D341Med (cell line): ENCODE measurements around the gene GBP2.
"Not testable (repeated sequence)": the region's sequence is repeated elsewhere in the genome, so short reads cannot be mapped to it uniquely, and the experiment has no call there.

ENCODE experiments used
- DNase-seq: peaks from one replicate; pipeline ENCODE4 v3.0.0; 2012; ENCODE audit warnings: low spot score

The GBP2 gene, protein sequence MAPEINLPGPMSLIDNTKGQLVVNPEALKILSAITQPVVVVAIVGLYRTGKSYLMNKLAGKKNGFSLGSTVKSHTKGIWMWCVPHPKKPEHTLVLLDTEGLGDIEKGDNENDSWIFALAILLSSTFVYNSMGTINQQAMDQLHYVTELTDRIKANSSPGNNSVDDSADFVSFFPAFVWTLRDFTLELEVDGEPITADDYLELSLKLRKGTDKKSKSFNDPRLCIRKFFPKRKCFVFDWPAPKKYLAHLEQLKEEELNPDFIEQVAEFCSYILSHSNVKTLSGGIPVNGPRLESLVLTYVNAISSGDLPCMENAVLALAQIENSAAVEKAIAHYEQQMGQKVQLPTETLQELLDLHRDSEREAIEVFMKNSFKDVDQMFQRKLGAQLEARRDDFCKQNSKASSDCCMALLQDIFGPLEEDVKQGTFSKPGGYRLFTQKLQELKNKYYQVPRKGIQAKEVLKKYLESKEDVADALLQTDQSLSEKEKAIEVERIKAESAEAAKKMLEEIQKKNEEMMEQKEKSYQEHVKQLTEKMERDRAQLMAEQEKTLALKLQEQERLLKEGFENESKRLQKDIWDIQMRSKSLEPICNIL

DNA sequence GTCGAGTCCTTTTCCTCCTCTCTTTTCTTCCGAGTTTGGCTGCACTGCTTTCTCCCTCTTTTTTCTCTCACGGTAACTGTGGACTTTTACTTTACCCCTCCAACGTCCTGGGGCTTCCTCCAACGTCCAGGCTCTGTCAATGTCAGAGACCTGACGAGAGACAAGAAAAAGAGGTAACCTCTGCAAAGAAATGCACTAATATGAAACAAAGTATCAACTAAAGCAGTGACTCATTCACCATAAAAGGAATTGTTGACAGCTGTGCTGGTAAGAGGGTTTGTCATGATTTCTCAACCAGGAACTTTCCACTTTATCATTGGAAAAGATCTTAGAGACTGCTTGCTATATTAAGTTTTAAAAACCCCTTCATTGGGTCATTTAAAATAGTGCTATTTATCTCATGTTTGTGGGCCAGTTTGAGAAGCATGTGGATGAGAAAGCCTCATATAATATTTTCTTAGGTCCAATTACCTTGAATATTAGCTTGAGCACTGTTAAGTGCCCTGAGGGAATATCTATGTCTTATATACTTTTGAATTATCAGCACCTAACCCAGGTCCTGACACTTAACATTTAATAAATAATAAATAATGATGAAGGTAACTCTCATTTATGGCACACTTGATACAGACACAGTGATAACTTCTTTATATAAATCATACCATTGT, at the start of gene GBP2:
Gene GBP2 (minus strand): TSS at position 202 of the 668 bp plus-strand sequence. CDS start 4,148 bp downstream, outside the sequence.
- no peak for DNase-seq

DNA sequence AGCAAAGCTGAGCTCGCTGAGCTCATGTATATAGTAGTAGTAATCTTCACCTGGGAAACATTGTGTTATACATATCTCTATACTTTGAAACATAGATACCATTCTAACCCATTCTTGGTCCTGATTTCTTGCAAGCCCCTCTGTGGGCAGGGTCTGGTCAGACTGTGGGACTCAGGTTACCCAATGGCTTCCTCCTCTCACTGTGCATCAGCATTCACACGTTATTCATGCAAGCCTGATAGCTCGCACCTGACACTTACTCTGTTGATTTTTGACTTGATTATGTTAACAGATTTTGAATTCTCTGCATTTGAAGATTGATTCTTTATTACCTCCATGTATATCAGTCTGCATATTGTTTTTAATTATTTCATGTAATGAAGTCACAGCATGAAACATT, 48.6 kb upstream of the GBP2 start:
- DNase-seq = no peak

DNA sequence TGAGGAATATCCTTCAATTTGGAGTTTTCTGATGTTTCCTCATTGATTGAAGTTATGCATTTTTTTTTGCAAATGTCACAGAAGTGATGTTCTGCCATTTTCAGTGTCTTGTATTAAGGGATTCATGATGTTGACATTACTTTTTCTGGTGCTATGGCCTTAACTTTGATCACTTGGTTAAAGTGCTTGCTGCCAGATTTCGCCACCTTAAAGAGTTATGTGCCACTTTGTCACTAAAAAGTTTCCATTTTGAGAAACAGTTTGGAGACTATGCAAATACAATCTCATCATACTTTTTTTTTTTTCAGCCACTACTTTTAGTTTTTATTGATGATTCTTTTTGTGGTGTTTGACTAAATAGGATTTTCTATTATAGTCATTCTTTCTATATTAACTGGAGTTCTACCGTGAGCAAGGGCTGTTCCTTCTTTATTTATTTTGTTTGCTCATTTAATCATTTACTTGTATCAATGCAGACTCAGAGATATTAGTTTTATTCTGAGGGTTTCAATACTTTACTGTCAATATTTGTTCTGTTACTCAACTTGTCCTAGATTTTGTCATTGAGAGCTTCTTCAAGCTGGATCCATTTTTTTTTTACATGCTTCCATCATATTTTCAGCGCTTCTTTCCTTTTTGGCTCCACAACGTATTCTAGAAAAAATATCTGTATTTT, 46.7 kb upstream of the GBP2 start:
- DNase-seq = no peak

DNA sequence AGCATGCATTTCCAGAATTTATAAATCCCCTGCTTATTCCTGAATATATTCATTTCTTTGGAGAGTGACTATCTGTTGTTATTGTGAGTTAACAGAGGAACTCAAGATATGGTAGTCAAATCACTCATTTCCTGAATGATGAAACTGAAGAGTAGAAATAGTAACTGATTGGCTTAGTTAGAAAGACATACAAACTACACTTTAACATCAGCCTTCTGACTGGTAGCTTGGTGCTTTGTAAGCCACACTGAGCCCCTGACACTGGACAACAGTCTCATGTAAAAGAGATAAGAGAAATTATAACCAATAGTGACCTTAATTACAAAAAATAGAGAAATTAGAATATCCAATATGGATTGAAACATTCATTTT, 45.1 kb upstream of the GBP2 start:
- DNase-seq = no peak

DNA sequence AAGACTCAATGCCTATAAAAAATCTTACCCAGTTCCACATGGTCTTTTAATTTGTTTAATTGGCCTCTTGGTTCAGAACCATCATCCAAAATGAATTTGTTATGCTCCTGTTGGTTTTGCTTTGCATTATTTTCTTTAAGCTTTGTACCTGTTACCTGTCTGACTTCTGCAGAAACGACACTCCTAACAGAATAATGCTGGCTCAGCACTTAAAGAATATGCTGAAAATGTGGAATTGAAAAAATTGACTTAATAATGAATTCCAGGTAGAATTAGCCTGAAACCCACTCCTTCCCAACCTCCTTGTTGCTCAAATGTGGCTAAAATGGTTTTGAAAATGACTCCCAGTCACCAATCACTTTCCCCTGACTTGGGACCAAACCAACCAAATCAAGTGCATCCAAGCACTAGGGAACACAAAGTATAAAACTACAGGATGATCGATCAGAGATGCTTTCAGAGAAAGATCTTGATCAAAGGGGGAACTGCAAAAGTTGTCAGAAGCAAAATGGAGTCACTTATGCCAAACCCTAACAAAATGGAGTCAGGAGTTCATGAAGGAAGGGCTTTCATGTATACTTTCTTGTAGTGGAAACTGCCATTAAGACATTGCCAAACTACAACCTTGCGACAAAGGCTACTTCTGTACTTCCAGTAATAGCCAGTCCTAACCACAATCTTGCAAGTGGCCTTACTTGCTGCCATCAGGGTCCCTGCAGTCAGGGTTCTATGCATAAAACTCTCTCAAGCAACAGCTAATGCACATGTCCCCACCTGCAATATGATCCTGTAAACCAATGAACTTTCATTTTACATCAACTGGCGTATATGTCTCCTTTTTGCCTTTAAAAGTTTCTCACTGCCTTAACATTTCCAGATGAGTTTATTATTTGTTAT, 44.5 kb upstream of the GBP2 start:
- DNase-seq = no peak

DNA sequence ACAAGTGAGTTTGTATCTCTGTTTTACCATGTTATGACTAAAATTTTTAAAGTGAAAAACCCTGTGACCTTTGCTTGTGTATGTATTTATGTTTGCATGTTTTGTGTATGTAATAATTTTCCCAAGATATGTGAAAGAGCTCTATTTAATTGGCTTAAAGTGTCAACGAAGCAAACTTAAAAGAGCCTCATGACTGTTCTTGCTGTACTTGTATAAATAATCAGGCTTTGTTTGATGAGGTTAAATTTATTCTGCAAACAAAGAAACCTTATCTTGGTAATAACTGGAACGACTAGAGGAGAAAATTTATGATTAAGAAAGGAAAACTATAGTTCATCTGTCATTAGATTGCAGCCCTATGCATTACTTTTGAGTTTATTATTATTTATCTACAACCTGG, 43.3 kb upstream of the GBP2 start:
- no peak for DNase-seq

DNA sequence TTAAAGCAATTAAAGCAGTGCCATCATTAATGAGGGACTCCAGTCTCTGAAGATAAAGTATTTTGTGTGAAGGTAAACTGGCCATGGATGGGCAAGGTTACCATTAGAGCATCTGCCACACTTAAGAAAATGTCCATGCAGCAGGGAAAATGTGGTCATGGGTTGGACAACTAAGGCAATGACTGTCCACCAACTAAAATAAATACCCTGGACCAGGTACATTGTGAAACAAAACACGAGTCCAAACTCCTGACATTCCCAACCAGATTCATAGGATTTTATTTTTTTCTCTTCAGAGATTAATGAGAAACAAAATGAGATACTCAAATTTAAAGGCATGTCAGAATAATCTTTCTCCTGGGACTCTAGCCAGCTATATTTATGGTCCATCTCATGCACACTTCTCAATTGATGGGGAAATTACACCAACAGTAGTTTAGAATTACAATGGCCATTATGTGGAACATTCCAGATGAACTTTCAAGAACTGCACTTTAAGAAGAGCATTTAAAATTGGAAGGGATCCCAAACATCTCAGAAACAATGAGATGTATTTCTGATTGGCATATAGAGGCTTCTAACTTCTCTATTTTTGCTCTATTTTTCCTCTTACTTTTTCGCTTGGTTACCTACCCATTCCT, 41.8 kb upstream of the GBP2 start:
- no peak for DNase-seq

DNA sequence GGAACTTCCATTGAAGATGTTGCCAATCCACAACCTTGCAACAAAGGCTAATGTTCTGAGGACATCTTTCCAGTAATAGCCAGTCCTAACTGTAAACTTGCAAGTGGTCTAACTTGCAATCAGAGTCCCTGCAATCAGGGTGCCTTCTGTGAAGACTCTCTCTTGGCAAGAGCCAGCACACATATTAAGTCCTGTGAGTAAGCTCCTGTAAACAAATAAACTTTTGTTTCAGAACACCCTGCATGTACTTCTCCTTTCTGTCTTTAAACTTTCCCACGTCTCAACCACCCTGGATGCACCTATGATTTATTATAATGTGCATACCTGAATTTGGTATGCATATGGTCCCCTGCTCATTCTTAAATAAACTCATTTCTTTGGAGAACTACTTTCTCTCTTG, 40.8 kb upstream of the GBP2 start:
- DNase-seq = no peak

DNA sequence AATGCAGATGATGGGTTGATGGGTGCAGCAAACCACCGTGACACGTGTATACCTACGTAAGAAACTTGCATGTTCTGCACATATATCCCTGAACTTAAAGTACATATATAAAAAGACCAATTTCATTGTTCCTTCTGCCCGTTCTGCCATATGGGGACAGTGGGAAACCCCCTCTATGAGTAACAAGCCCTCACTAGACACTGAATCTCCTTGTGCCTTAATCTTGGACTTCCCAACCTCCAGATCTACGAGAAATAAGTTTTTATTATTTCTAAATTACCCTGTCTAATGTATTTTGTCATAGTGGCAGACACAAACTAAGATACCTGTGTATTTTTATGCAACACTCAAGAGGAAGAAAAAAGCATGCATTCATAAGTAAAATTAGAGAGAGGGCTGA, 39.9 kb upstream of the GBP2 start:
- no peak for DNase-seq

DNA sequence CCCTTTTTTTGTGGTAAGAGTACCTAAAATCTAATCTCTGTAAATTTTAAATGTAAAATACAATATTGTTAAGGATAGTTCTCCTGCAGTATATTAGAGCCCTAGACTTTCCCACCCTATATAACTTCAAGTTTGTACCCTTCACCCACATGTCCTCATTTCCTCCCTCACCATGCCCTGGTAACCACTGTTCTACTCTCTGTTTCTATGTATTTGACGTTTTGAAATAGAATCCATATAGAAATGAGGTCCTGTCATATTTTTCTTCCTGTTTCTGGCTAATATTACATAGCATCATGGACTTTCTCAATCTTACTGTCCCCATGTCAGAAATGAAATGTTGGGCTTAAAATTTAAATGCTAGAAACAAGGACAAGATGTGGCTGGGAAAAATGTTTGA, 25.1 kb upstream of the GBP2 start:
- DNase-seq = no peak

DNA sequence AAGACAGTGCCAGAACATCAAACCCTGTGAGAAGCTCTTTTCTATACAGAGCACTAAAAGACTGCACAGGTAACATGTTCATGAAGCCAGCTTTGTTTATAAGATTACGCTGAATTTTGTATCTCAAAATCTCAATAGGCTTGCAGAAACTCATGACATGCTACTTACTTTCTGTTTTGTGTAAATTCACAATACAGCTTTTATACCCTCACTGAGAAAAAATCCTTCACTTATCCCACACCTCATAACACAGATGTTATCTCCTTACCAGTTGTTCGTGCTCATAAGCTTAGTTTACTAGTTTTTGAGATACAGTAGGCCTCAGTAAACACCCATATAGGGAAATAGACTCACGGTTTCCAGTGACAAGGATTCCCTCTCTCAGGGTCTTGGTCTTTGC, 24.1 kb upstream of the GBP2 start:
- no peak for DNase-seq

DNA sequence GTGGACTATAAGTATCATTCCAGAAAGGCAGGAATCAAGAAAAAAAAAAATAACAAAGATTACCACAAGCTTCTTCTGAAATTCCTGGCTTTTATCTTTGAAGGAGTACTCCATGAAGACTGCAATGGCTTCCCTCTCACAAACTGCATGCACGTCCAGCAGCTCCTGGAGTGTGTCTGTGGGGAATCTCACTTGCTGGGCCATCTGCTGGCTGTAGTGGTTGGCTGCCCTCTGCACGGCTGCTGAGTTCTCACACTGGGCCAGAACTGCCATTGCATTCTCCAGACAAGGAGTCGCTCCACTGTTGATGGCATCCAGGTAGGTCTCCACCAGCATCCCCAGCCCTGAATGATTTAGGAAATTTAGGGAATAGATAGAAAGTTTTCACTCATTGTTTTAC, 23.3 kb upstream of the GBP2 start:
- no peak for DNase-seq

DNA sequence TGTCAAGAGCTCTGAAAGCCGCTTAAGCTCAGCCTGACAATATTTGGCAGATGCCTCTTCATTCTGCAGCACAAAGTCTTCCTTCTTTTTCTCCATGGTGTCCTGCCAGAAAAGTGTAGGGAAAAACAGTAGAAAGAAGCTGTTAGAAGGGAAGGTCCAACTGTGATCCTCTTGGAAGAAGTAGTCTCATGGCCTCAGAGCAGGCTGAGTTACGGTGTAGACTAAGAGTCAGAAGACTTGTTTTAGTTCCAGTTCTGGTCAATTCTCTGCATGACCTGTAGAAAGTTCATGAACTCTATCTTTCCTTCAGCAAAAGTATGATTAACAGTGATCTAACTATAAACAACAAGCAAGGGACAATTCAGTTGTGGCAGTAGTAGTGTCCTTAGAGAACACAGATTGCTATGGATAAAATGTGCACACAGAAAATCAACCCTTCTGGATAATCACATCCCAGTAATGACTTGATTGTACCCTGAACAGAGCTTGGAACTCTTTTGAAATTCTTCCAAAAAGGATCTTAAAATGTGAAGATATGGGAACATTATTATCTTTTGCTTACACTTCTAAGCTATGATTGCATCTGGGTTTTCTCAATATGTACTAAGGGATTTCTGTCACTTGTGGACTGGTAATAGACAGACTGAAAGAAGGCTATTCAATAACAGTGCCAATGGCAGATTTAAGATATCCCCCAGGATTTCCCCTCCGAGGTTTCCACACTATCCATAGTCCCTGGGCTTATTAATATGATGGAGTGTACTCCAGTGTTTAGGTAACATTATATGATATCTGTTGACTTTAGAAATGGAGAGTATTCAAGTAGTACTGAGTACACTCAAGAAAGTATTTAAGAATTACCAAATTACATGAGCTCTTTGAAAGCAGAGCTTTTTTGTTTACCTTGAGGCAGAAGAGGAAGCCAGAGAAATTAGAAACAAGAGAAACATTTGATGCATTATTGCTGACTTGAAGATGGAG, 22.1 kb upstream of the GBP2 start:
- DNase-seq = no peak

DNA sequence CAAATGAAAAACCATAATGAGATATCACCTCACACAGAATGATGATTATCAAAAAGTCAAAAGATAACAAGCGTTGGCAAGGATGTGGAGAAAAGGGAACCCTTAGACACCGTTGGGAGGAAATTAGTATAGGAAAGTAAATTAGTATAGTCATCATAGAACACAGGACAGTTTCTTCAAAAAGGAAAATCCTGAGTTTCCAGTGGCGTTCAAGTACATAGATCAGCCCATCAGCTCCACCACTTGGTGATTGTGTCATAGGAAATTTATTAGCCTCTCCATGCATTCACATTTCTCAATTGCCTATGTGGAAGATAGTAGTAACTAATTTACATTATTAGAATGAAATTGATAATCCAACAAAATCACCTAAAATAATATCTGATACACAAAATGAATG, 20.8 kb upstream of the GBP2 start:
- DNase-seq = no peak

DNA sequence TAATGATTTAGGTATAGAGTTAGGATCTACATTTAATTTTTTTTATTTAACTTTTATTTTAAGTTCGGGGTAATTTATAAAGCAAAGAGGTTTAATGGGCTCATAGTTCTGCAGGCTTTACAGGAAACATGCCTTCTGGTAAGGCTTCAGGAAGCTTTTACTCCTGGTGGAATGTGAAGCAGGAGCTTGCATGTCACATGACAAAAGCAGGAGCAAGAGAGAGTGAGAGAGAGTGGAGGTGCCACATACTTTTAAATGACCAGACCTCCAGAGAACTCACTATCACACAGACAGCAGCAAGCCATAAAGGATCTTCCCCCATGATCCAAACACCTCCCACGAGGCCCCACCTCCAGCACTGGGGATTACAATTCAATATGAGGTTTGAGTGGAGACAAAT, 17.6 kb upstream of the GBP2 start:
- DNase-seq = no peak

DNA sequence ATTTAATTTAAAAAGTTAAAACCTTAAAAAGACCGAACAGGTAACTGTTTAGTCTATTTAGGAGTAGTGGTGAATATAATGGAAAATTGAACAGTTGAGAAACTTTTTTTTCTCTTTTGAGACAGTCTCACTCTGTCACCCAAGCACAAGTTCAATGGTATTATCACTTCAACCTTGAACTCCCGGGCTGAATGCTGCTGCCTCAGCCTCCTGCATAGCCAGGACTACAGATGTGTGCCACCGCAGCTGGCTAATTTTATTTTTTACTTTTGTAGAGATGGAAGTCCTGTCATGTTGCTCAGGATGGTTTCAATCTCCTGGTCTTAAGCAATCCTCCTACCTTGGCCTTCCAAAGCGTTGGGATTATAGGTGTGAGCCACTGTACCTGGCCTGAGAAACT, 16.2 kb upstream of the GBP2 start:
- no peak for DNase-seq

DNA sequence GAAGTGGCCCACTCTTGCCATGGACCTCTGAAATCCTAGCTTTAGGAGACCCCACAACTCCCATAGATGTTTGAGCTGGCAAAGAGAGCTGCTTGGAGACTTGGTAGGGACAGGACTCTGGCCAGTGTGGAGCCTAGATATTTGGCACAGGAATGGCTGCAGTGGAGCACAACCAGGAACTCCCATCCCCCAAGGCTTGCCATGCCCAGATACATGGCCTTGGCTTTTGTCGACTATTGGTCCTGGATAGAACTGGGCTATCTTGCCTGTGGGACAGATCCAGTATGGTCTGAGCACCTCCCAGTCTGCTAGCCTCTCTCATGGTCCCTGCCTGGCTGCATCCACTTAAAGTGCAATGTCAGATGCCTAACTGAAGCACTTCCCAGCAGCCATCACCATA, 7.8 kb upstream of the GBP2 start:
- no peak for DNase-seq

DNA sequence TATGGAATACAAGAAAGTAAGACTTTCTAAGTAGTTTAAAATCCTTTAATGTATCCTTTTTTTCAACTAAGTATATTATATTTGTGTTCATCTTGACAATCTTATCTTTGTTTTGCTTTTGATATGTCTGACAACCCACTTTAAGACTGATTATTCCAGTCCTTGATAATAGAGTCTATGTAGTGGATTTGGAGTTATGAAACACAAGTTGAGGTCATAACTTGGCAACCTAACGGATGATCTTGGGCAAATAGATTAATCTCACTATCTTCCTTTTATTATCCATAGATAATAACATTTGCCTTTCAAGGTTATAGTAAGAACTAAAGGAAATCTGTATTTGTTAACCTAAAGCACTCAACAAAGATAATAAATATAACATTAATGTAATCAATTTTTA, 4.8 kb upstream of the GBP2 start:
- DNase-seq = no peak

DNA sequence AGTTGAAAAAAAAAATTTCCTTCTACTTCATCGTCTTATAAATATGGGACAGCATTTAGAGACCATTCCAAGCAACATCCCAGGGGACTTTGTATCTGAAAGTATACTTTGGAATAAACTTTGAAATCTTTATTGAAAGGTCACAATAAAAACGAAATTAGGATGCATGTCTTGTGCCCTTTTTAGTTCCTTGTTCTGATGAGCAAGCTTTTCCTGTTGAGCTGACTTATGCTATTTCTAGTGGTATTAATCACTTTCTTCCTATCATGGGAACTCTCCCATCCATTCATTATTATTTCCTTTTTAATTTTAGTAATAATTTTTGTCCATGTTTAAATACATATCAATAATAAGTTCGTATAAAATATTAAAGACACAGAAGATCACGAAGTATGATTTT, 4.0 kb upstream of the GBP2 start:
- DNase-seq = no peak

DNA sequence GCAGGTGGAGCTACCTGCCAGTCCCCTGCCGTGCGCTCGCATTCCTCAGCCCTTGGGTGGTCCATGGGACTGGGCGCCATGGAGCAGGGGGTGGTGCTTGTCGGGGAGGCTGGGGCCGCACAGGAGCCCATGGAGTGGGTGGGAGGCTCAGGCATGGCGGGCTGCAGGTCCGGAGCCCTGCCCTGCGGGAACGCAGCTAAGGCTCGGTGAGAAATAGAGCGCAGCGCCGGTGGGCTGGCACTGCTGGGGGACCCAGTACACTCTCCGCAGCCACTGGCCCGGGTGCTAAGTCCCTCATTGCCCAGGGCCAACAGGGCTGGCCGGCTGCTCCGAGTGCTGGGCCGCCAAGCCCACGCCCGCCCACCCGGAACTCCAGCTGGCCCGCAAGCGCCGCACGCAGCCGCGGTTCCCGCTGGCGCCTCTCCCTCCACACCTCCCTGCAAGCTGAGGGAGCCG, 2.1 kb upstream of the GBP2 start:
- DNase-seq = not testable (repeated sequence)
